Measurements from ENCODE around the gene HOXD4.

Gene HOXD4

GRCh38 chr2:176187899-176188773 is 36.8 kb downstream of the HOXD4 start, which contains the start of gene HOXD1:
Gene HOXD1 (plus strand): TSS chr2:176188668. CDS start chr2:176188802, 134 bp downstream.
- TF ChIP-seq, protein P1, sequence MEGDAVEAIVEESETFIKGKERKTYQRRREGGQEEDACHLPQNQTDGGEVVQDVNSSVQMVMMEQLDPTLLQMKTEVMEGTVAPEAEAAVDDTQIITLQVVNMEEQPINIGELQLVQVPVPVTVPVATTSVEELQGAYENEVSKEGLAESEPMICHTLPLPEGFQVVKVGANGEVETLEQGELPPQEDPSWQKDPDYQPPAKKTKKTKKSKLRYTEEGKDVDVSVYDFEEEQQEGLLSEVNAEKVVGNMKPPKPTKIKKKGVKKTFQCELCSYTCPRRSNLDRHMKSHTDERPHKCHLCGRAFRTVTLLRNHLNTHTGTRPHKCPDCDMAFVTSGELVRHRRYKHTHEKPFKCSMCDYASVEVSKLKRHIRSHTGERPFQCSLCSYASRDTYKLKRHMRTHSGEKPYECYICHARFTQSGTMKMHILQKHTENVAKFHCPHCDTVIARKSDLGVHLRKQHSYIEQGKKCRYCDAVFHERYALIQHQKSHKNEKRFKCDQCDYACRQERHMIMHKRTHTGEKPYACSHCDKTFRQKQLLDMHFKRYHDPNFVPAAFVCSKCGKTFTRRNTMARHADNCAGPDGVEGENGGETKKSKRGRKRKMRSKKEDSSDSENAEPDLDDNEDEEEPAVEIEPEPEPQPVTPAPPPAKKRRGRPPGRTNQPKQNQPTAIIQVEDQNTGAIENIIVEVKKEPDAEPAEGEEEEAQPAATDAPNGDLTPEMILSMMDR (IDR thresholded peaks at IDR 0.05): no peak
- intact Hi-C loops (cut with DNase I; ENCODE audit: low total_unique reads): no loop called here
- DNase-seq: no peak
- H3K4me1 ChIP-seq: peaks cover 4 to 32% (median 22%) of the 10 kb centered on the region in 4 donors
- H3K9me3 ChIP-seq: no peaks in the 10 kb centered on the region
- H3K27me3 ChIP-seq: peaks cover 0 to 55% of the 10 kb centered on the region in 2 donors
- no peak within 1 kb of the TSS for H3K27ac ChIP-seq
- peak within 1 kb of the TSS; percentile 50 to 66 for H3K4me3 ChIP-seq
- H3K36me3 ChIP-seq: no peaks in the 10 kb centered on the region

DNA sequence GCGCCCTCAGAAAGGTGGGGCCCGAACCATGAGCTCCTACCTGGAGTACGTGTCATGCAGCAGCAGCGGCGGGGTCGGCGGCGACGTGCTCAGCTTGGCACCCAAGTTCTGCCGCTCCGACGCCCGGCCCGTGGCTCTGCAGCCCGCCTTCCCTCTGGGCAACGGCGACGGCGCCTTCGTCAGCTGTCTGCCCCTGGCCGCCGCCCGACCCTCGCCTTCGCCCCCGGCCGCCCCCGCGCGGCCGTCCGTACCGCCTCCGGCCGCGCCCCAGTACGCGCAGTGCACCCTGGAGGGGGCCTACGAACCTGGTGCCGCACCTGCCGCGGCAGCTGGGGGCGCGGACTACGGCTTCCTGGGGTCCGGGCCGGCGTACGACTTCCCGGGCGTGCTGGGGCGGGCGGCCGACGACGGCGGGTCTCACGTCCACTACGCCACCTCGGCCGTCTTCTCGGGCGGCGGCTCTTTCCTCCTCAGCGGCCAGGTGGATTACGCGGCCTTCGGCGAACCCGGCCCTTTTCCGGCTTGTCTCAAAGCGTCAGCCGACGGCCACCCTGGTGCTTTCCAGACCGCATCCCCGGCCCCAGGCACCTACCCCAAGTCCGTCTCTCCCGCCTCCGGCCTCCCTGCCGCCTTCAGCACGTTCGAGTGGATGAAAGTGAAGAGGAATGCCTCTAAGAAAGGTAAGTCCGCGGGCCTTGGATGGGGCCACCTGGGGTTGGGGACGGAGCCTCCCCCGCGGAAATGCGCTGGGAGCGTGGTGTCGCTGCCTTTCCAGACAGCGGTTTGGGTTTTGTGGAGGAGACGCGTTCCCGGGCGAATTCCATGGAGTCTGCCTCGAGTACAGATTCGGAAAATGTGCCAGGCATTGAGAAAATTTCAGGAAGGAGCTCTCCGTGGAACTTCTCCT is 37.7 kb downstream of the HOXD4 start:
- TF ChIP-seq, protein P1 (IDR thresholded peaks at IDR 0.05): no peak

GRCh38 chr2:176189681-176190641 is 38.6 kb downstream of the HOXD4 start:
- peaks cover 0 to 63% of the 10 kb centered on the region in 2 donors for H3K27me3 ChIP-seq
- intact Hi-C loops (cut with DNase I; ENCODE audit: low total_unique reads): no loop called here

More for the DNA sequence above, 37.7 kb downstream of the HOXD4 start:
- H3K36me3 ChIP-seq: no peaks in the 10 kb centered on the region
- peaks cover 4 to 32% (median 22%) of the 10 kb centered on the region in 4 donors for H3K4me1 ChIP-seq
- H3K9me3 ChIP-seq: no peaks in the 10 kb centered on the region
- peaks cover 0 to 61% of the 10 kb centered on the region in 2 donors for H3K27me3 ChIP-seq
- intact Hi-C loops (cut with DNase I; ENCODE audit: low total_unique reads): no loop called here
- DNase-seq: no peak
- peak overlapping the region; percentile 50 to 66 for H3K4me3 ChIP-seq
- H3K27ac ChIP-seq: no peak overlapping the region

DNA sequence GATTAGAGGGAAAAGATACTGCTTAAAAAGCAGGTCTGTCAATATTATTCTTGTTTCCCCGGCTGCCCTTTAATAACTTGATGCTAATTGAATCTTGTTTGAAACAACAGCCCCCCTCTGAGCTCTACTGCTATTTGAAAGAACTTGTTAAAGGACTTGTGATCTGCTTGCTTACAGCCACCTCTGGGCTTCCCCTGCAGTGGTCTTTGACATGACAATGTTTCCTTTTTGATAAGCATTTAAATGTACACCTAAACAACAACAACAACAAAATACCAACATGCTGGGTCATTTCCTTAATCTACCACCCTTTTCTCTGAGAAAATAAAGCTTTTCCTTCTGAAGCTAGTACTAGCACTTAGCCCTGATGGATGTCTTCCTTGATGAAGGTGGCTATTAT is 41.0 kb downstream of the HOXD4 start:
- H3K27ac ChIP-seq: no peak overlapping the region
- H3K4me3 ChIP-seq: no peak overlapping the region
- peaks cover 4 to 30% (median 22%) of the 10 kb centered on the region in 4 donors for H3K4me1 ChIP-seq
- TF ChIP-seq, protein P1 (IDR thresholded peaks at IDR 0.05): no peak
- H3K27me3 ChIP-seq: peaks cover 0 to 65% of the 10 kb centered on the region in 2 donors
- intact Hi-C loops (cut with DNase I; ENCODE audit: low total_unique reads): no loop called here
- no peaks in the 10 kb centered on the region for H3K9me3 ChIP-seq
- DNase-seq: no peak
- H3K36me3 ChIP-seq: no peaks in the 10 kb centered on the region

More at GRCh38 chr2:176189681-176190641, 38.6 kb downstream of the HOXD4 start:
- no peaks in the 10 kb centered on the region for H3K36me3 ChIP-seq
- H3K9me3 ChIP-seq: no peaks in the 10 kb centered on the region
- H3K4me1 ChIP-seq: peaks cover 4 to 32% (median 22%) of the 10 kb centered on the region in 4 donors
- TF ChIP-seq, protein P1 (IDR thresholded peaks at IDR 0.05): no peak
- H3K27ac ChIP-seq: no peak overlapping the region
- no peak for DNase-seq
- peak overlapping the region; percentile 50 to 66 for H3K4me3 ChIP-seq
